ENCODE measurements around the gene AKIRIN2. TPM values are rescaled to one million over a fixed set of nuclear protein-coding genes. Genes with fewer than 3 reads are reported as not detected.

Gene AKIRIN2
- total and polyA plus RNA-seq, 9 of the 15 experiments (the other 6 are each of a cell fraction or from before 2014, with no cell fraction given): 5.8 to 63.9 (median 28.1) TPM

- ChIA-PET CTCF (ENCODE audit: low intra/inter-chr PET ratio) (no interaction called here), POLR2A (interaction anchor here (1.0 kb wide), 2 partner anchors 13 to 17 kb away, joined by 3 to 6 read pairs; no protein-coding TSS in a partner anchor)
- no peak overlapping the region for H3K9ac ChIP-seq (ENCODE audit: insufficient read depth in 1 of 2, low read depth in 2 of 2, low read length in 2 of 2)
- in situ Hi-C loops (cut with MboI): no loop called here
- no TSS peak for BruUV-seq (replicated peaks)
- H2AFZ ChIP-seq (ENCODE audit: low read depth, low read length): no peak overlapping the region
- no peak for FAIRE-seq
- no peak for DNase-seq (ENCODE audit: extremely low read depth in 1 of 4, low spot score in 3 of 4)
- 0 out of 2 replicates have a peak, but pooled peaks cover 3% of the 10 kb centered on the region for H4K20me1 ChIP-seq (replicated peaks; ENCODE audit: control insufficient read depth, insufficient read depth, low read length)
- no peaks in the 10 kb centered on the region for H3K9me3 ChIP-seq (replicated peaks; ENCODE audit: control insufficient read depth, insufficient read depth, low read depth, low read length)
- 0 out of 3 replicates have a peak, but pooled peaks have one; percentile 8 for ATAC-seq
- H3K36me3 ChIP-seq (ENCODE audit: control insufficient read depth, insufficient read depth, low read length): peaks cover 64% of the 10 kb centered on the region
- no peaks in the 10 kb centered on the region for H3K9me1 ChIP-seq (ENCODE audit: control insufficient read depth, insufficient read depth, low read length)
- H3K79me2 ChIP-seq (ENCODE audit: control insufficient read depth, insufficient read depth, low read length): no peaks in the 10 kb centered on the region
- 0 out of 5 replicates have a peak, but pooled peaks cover 0 to 2% of the 10 kb centered on the region in 2 experiments for H3K4me1 ChIP-seq (replicated peaks in 1 of 2; ENCODE audit: control insufficient read depth in 2 of 2, insufficient read depth in 2 of 2, low read length in 2 of 2)
- no peaks in the 10 kb centered on the region for H3K27me3 ChIP-seq (ENCODE audit: control insufficient read depth in 2 of 2, insufficient read depth in 2 of 2, low read length in 2 of 2)
- no peak overlapping the region for H3K4me2 ChIP-seq (ENCODE audit: insufficient read depth, low read length)
- intact Hi-C loops (cut with micrococcal nuclease): no loop called here
- H3K4me3 ChIP-seq: no peak overlapping the region
- peak overlapping the region; percentile 9; the same call in 1 of the 3 replicates for H3K27ac ChIP-seq (ENCODE audit: extremely low read depth, low read depth, low read length)
- WGBS (ENCODE audit: insufficient coverage, low coverage, missing lambda C conversion rate): 59% methylated on average over 6 of the region's 6 CpGs
- TF ChIP-seq PURB (CRISPR knock-in tag; IDR thresholded peaks at IDR 0.05; ENCODE audit: low read depth) (no peak), FIP1L1 (IDR thresholded peaks at IDR 0.05; ENCODE audit: low read depth, low read length, poor library complexity, severe bottlenecking) (no peak), ETS1 (conservative IDR thresholded peaks at IDR 0.05; ENCODE audit: control insufficient read depth, low read depth, low read length) (no peak), CEBPG (CRISPR knock-in tag; IDR thresholded peaks at IDR 0.05) (peak; percentile 78), CEBPG (tag; conservative IDR thresholded peaks at IDR 0.05 in 1 of 2, IDR thresholded peaks at IDR 0.05 in 1 of 2) (peak; percentile 76 to 93), ZNF512 (tag; IDR thresholded peaks at IDR 0.05) (no peak), ZNF780A (CRISPR knock-in tag; IDR thresholded peaks at IDR 0.05) (no peak), ZNF134 (CRISPR knock-in tag; conservative IDR thresholded peaks at IDR 0.05) (no peak), DMBX1 (CRISPR knock-in tag; IDR thresholded peaks at IDR 0.05; ENCODE audit: borderline replicate concordance) (no peak), POLR3G (IDR thresholded peaks at IDR 0.05; ENCODE audit: extremely low read depth, insufficient read length, insufficient replicate concordance) (no peak), THAP7 (CRISPR knock-in tag; IDR thresholded peaks at IDR 0.05) (no peak), ELF2 (CRISPR knock-in tag; IDR thresholded peaks at IDR 0.05) (no peak), ESRRA (IDR thresholded peaks at IDR 0.05; ENCODE audit: borderline replicate concordance, low read depth) (peak; percentile 74), EZH2 (IDR thresholded peaks at IDR 0.05; ENCODE audit: borderline replicate concordance, low read depth, low read length) (no peak)
- TF ChIP-seq, protein P1, sequence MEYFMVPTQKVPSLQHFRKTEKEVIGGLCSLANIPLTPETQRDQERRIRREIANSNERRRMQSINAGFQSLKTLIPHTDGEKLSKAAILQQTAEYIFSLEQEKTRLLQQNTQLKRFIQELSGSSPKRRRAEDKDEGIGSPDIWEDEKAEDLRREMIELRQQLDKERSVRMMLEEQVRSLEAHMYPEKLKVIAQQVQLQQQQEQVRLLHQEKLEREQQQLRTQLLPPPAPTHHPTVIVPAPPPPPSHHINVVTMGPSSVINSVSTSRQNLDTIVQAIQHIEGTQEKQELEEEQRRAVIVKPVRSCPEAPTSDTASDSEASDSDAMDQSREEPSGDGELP (CRISPR knock-in tag; IDR thresholded peaks at IDR 0.05; ENCODE audit: borderline replicate concordance): no peak
- TF ChIP-seq, protein P2, sequence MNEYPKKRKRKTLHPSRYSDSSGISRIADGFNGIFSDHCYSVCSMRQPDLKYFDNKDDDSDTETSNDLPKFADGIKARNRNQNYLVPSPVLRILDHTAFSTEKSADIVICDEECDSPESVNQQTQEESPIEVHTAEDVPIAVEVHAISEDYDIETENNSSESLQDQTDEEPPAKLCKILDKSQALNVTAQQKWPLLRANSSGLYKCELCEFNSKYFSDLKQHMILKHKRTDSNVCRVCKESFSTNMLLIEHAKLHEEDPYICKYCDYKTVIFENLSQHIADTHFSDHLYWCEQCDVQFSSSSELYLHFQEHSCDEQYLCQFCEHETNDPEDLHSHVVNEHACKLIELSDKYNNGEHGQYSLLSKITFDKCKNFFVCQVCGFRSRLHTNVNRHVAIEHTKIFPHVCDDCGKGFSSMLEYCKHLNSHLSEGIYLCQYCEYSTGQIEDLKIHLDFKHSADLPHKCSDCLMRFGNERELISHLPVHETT (CRISPR knock-in tag; conservative IDR thresholded peaks at IDR 0.05 in 1 of 2, IDR thresholded peaks at IDR 0.05 in 1 of 2): no peak
Measured at GRCh38 chr6:87671555-87672029, 30.4 kb downstream of the AKIRIN2 start.
